HL-60 (cell line): ENCODE measurements around the gene CFAP46.

ENCODE experiments used
- CTCF ChIP-seq: IDR thresholded peaks from one replicate; pipeline ENCODE4 v1.5.1; 2011; ENCODE audit warnings: low read length, control low read depth, inconsistent platforms; ENCODE audit not compliant: insufficient read depth
- GABPA ChIP-seq: IDR thresholded peaks from 2 replicates; pipeline ENCODE4 v1.6.1; 2012; ENCODE audit warnings: low read depth
- POLR2AphosphoS5 ChIP-seq: IDR thresholded peaks from 2 replicates; pipeline ENCODE4 v1.6.1; 2012; ENCODE audit warnings: low read depth
- REST ChIP-seq: IDR thresholded peaks from 2 replicates; pipeline ENCODE4 v1.6.1; 2012; ENCODE audit warnings: low read depth; ENCODE audit not compliant: insufficient replicate concordance
- SPI1 ChIP-seq: IDR thresholded peaks from 2 replicates; pipeline ENCODE4 v1.6.1; 2012; ENCODE audit warnings: low read depth, mild to moderate bottlenecking, borderline replicate concordance

GRCh38 chr10:132958883-132959558 is 16.7 kb upstream of the CFAP46 start:
- no peak for TF ChIP-seq CTCF
- no peak for TF ChIP-seq POLR2AphosphoS5
- no peak for TF ChIP-seq REST
- no peak for TF ChIP-seq GABPA
- no peak for TF ChIP-seq SPI1
